Neural progenitor cell (in vitro differentiated cells): ENCODE results near the gene KAT2B.

Source experiments
- EZH2 ChIP-seq: fragments of 200-600 bp; sonication (generic); IDR thresholded peaks from 2 replicates; pipeline ENCODE4 v1.6.1; 2017; ENCODE audit warnings: antibody characterized with exemption, mild to moderate bottlenecking, moderate library complexity
- TF ChIP-seq, protein P1 (sequence below): fragments of 200-600 bp; sonication (generic); IDR thresholded peaks from 2 replicates; pipeline ENCODE4 v1.5.1; 2017; ENCODE audit warnings: antibody characterized with exemption, mild to moderate bottlenecking

DNA sequence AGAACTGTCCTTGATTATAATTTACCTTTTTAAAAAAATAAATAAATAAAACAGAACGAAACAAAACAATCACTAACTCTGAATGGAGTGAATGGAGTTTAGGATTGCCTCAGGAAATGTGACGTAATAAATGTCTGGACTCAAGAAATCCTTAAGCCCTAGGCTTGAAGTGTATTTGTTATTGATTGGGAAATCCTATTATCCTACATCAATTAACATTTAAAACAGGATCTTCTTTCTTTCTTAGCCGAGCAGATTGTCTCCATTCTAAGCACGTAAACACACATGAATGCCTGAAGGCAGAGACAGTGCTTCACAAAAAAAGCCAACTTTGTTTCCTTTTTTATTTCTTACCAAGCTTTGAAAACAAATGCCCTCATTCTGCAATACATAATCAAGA, 33.4 kb downstream of the KAT2B start:
- TF ChIP-seq, protein P1, sequence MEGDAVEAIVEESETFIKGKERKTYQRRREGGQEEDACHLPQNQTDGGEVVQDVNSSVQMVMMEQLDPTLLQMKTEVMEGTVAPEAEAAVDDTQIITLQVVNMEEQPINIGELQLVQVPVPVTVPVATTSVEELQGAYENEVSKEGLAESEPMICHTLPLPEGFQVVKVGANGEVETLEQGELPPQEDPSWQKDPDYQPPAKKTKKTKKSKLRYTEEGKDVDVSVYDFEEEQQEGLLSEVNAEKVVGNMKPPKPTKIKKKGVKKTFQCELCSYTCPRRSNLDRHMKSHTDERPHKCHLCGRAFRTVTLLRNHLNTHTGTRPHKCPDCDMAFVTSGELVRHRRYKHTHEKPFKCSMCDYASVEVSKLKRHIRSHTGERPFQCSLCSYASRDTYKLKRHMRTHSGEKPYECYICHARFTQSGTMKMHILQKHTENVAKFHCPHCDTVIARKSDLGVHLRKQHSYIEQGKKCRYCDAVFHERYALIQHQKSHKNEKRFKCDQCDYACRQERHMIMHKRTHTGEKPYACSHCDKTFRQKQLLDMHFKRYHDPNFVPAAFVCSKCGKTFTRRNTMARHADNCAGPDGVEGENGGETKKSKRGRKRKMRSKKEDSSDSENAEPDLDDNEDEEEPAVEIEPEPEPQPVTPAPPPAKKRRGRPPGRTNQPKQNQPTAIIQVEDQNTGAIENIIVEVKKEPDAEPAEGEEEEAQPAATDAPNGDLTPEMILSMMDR, result no peak
- no peak for TF ChIP-seq EZH2
